Stimulated activated CD8-positive, alpha-beta memory T cell treated with anti-CD3 and anti-CD28 coated beads, Interleukin-2, amount 100 ng/mL, for 1 hour (primary cell): ENCODE results near the gene SNAP29.
A peak's percentile ranks its signal among the peaks of the same experiment; 100 is the strongest.
"Not testable (repeated sequence)": the region's sequence is repeated elsewhere in the genome, so short reads cannot be mapped to it uniquely, and the experiment has no call there.

Experiments used
- DNase-seq, 2 donors: peaks; one replicate each; pipeline ENCODE4 v3.0.0-alpha.2; 2020; ENCODE audit warnings: low read depth in 2 of 2

SNAP29 gene

DNA sequence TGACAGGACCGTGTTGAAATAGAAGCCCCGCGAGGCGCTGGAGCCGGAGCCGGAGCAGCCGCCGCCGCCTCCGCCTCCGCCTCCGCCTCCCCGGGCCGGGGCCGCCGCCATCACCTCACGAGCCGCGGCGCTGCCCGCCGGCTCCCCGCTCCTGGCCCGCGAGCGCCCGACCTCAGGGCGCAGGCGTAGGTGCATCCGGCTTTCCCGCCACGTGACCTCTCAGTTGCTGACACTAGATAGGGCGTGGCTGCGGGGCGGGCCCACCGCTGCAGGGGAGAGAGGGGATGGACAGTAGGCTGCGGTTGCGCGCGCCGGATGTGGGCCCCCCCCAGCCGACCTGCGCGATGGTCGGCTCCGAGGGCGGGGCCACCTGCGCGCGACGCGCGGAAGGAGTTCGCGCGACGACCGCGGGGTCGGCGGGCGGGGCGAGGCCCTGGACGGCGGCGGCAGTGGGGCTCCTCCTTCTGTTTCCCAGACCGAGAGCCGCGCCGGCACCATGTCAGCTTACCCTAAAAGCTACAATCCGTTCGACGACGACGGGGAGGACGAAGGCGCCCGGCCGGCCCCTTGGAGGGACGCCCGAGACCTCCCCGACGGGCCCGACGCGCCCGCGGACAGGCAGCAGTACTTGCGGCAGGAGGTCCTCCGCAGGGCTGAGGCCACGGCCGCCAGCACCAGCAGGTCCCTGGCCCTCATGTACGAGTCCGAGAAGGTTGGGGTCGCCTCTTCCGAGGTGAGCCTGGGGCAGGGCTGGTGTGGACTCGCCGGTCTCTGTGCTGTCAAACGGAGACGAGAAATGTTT is at the start of gene SNAP29, which contains the start of gene PI4KA:
TSS of gene SNAP29 (plus strand) at position 393 of the 802 bp plus-strand sequence. CDS start at position 497, 104 bp downstream.
TSS of gene PI4KA (minus strand) at position 197 of the 802 bp plus-strand sequence. CDS start at position 111, 86 bp downstream.
- DNase-seq, result peak; percentile 91 to 96

DNA sequence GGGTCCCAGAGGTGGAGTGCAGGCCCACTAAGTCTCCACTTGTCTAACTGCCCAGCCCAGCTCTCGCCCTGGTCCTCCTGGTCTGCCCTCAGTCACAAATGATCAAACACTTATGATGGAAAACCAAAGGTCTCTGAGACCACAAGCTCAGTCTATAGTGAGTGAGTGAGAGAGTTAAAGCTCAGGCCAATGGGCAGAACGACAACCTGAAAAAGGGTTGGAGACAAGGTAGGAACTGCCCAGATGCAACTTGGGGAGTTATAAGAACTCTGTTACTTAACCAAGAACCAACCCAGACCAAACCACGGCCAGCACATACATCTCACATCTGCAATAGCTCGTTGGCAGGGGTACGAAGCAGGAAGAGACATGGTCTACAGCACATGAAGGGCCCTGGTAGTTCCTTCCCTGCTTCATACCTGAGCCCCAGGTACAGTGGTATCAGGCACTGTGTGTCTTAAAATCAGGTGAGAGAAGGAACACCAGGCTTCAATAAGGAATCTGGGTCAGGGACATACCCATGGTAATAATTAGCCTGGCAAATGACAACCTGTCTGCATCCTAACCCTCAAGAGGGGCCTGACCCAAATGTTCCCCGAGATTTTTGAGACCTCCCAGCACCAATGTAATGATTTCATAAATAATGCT is 49.1 kb upstream of the SNAP29 start:
- no peak for DNase-seq

DNA sequence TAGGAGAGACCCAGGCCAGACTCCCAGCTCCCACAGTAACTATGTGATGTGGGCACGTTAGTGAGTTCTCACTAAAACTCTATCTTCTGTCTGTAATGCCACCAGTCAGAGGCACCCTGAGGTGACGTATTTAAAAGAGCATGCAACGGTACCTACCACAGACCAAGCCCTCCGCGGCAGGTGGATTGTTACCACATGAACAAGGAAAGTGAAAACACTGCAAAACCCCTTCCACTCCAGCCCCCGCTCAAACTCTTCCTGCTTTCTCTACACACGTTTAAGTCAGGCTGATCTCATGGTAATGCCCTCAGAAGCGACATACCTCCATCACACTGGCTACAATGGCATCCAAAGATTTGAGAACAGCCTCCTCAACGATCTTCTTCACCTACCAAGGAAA is 48.2 kb upstream of the SNAP29 start:
- no peak for DNase-seq

DNA sequence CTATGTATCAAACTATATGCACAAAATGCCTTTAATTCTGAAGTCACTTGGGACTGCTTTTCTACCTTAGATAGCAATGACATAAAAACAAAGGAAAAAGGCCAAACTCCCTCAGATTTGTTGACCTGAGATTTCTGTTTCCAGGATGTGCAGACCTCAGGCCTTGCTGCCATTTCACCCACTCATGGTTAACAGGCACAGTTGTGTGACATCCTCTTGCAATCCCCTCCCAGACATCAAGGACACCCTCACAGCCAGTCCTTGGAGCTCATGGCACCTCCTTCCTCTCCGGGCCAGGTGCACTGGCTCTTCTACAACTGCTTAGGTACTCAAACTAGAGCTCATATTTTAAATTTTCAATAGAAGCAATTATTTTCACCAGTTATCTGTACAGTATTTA is 47.6 kb upstream of the SNAP29 start:
- no peak for DNase-seq

DNA sequence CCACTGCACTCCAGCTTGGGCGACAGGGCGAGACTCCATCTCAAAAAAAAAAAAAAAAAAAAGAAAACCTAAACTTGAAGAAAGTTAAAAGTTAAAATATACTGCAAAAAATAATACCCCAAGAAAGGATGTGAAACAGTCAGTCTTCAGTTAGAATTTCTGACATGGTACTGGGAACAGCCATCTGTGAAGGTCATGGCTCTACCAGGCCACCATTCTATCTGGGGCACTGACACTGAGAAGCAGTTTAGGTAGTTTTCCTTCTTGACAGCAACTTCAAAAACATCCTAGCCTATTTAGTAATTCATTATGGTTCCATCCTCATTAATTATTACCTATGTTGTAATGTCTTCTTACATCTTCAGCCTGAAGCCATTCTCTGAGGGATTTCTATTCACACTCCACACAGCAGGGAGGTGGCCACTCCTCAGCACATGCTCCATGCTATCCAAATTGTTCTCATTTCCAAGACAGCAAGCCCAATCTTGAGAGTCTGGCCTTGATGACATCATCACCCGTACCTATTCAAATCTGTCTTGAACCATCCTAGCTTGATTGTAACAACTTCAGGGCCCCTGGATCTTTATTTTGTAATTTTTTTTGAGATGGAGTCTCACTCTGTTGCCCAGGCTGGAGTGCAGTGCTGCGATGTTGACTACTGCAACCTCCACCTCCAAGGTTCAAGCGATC is 46.7 kb upstream of the SNAP29 start:
- DNase-seq, result no peak

DNA sequence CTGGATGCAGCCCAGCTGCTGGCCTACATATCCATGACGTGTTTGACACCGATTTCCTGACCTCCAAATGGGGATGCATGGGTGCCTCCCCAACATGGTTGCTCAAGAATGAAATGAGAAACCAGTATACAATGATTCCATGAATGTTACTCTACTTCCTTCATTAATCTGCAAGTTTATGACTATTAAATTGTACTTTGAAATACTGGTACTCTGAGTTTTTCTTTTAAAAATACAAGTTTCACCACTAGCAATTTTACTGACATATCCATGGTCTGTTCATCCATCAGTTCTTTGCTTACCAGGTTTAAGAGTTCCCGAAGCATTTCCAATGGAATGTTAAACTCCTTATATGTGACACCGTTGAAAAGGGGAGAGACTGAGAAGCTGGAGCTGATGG is 45.8 kb upstream of the SNAP29 start:
- no peak for DNase-seq

DNA sequence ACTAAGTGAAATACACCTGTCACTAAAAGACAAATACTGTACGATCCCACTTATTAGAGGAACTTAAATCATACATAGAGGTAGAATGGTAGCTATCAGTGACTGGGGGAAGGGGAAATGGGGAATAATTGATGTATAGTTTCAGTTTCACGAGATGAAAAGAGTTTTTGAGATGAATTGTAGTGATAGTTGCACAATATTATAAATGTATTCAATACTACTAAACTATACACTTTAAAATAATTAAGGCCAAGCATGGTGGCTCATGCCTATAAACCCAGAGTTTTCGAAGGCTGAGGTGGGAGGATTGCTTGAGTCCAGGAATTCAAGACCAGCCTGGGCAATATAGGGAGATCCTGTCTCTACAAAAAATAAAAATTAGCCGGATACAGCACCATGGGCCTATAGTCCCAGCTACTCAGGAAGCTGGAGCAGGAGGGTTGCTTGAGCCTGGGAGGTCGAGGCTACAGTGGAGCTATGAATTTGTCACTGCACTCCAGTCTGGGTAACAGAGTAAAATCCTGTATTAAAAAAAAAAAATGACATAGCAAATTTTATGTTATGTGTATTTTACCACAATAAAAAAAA is 44.5 kb upstream of the SNAP29 start:
- no peak for DNase-seq

DNA sequence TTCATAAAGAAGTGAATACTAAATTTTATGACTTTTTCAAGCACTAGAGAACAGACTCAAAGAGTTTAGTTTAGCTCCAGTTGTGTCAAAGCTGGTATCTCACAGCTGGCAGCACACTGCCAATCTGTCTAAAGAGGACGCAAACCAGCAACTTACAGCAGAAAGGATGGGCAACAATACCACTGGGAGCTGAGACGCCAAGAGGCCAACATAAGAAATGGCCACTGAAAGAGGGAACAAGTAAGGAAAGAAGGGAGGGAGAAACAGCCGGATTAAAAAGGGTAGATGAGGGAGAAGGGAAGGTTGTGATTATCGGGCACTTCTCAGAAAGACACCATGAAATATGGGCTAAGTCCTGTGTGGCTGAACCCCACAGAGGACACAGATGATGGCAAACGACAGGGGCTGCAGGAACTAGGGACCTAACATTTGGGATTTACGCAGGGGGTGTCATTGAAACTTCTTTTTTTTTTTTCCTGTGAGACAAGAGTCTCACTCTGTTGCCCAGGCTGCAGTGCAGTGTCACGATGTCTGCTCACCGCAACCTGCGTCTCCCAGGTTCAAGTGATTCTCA is 43.2 kb upstream of the SNAP29 start:
- no peak for DNase-seq

DNA sequence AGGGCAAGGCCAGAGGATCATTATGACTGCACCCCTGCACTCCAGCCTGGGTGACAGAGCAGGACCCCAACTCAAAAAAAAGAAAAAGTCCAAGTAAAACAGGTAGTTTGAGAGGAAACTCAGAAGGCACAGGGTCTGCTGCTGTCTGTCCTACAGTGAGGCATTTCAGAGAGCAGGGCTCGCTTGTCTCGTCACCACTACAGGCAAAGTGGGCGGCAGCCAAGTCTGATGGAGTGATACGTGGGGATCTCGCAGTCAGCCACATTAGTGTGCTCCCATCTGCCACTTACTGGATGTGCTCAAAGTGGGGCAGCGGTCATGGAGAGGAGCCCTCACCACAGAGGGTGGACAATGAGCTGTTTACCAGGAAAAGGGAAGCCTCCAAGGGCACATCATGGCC is 42.2 kb upstream of the SNAP29 start:
- DNase-seq, result no peak

DNA sequence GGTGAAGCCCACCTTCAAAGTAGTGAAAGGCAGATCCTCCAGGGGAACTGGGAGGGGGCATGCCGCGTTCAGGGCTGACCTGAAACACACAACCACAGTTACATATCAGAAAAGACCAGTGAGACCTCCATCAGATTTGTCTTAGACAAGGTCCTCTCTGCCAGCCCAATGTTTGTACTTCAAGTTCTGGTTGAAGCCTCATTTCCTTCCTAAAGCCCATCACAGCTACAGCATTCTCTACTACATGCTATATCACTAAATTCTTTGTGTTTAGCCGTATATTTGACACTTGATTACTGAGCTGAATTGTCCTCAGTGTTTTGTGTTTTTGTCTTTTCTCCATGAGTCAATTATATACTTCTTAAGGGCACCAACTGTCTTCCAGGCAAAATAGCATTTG is 40.3 kb upstream of the SNAP29 start:
- no peak for DNase-seq

DNA sequence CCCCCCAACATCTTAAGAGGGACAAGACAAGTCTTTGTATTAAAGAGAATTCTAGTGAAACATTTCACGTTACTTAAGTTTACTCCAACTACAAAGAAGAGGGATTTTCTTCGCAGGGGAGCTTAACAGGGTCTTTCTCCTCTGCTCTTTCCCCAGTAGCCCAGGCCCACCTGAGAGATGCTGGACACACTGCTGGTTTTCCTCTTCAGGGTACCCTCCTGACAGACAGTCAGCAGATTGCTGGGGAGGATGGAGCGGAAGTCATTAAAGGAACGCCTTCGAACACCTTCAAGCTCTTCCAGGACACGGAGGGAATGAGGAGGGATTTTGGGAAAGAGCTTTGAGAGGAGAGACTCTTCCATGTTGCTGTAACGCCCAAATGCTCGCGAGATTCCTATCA is 39.3 kb upstream of the SNAP29 start:
- DNase-seq, result no peak

DNA sequence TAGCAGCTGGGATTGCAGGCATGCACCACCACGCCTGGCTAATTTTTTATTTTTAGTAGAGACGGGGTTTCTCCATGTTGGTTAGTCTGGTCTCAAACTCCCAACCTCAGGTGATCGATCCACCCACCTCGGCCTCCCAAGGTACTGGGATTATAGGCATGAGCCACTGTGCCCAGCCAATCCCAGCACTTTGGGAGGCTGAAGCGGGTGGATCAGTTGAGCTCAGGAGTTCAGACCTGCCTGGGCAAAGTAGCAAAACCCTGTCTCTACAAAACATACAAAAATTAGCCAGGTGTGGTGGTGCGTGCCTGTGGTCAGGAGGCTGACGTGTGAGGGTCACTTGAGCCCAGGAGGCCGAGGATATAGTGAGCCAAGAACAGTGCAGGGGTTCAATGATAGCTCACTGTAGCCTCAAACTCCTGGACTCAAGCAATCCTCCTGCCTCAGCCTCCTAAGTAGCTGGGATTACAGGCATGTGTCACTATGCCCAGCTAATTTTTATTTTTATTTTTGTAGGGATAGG is 37.0 kb upstream of the SNAP29 start:
- DNase-seq, result not testable (repeated sequence)

DNA sequence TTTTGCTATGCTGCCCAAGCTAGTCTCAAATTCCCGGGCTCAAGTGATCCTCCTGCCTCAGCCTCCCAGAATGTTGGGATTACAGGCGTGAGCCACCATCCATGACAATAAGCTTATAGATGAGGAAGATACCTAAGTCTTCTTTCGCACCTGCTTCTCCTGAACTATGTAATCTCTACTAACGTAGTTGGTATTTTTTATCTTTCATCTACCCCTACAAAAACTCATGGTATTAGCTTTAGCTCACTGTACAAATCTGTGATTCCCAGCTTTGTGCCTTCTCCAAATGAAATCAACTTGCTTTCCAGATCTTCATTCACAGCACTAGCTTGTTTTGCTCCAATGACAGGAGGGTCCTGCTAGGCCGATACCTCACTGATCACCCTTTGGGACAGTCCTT is 36.6 kb upstream of the SNAP29 start:
- DNase-seq, result no peak

DNA sequence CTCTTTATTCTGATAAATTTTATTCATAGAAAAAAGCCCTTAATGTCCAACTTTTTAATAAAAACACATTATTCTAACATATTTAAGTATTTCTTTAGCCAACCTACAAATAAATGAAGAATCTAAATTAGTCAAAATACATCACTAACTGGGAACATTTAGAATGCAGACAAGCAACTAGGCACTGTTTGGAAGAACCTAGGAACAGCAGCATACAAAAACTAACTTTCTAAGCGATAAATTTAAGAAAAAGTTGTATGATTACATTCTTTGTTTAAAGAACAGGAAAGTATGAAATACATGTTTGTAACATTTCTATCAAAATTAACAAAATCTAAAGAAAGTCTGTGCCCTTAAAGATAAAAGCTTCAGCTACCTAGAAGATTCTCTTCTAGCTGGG is 35.5 kb upstream of the SNAP29 start:
- DNase-seq, result no peak

DNA sequence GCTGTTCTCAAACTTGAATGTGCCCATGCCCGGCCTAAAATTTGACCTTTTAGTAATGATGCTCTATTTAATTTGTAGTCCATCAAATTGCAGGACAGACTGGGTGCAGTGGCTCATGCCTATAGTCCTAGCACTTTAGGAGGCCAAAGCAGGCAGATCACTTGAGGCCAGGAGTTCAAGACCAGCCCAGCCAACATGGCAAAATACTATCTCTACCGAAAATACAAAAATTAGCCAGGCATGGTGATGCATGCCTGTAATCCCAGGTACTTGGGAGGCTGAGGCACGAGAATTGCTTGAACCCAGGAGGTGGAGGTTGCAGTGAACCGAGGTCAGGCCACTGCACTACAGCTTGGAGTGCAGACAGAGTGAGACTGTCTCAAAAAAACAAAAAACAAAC is 33.6 kb upstream of the SNAP29 start:
- DNase-seq, result not testable (repeated sequence)

DNA sequence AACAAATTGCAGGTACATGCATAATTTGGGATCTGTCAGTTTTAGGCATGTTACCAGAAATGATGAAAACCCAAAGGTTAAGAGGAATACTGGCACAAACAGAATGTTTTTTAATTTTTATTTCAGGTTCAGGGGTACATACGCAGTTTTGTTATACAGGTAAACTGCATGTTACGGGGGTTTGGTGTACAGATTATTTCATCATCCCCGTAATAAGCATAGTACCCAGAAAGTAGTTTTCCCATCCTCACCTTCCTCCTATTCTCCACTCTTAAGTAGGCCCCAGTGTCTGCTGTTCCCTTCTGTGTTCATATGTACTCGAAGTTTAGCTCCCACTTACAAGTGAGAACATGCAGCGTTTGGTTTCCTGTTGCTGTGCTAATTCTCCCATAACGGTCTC is 33.2 kb upstream of the SNAP29 start:
- no peak for DNase-seq

DNA sequence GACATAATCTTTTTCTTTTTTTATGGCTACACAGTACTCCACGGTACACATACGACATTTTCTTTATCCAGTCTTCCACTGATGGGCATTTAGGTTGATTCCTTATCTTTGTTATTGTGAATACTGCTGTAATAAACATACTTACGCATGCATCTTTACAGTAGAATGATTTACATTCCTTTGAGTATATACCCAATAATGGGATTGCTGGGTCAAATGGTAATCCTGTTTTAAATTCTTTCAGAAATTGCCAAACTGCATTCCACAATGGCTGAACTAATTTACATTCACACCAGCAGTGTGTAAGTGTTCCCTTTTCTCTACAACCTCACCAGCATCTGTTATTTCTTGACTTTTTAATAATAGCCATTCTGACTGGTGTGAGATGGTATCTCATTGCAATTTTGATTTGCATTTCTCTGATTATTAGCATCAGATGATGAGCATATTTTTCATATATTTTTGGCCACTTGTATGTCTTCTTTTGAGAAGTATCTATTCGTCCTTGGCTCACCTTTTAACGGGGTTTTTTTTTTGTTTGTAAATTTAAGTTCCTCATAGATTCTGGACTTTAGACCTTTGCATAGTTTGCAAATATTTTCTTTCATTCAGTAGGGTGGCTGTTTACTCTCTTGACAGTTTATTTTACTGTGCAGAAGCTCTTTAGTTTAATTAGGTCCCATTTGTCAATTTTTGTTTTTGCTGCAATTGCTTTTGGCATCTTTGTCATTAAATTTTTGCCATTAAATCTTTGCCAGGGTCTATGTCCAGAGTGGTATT is 32.2 kb upstream of the SNAP29 start:
- not testable (repeated sequence) for DNase-seq

DNA sequence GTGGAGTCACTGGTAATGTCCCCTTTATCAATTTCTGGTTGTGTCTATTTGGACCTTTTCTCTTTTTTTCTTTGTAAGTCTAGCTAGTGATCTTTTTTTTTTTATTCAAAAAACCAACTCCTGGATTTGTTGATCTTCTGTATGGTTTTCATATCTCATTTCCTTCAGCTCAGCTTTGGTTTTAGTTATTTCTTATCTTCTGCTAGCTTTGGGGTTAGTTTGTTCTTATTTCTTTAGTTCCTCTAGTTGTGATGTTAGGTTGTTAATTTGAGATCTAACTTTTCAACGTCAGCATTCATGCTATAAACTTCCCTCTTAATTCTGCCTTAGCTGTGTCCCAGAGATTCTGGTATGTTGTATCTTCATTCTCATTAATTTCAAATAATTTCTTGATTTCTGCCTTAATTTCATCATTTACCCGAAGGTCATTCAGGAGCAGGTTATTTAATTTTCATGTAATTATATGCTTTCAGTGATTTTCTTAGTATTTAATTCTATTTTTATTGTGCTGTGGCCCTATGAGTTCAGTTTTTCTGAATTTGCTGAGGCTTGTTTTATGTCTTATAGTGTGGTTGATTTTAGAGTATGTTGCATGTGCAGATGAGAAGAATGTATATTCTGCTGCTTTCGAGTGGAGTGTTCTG is 29.2 kb upstream of the SNAP29 start:
- DNase-seq, result no peak

DNA sequence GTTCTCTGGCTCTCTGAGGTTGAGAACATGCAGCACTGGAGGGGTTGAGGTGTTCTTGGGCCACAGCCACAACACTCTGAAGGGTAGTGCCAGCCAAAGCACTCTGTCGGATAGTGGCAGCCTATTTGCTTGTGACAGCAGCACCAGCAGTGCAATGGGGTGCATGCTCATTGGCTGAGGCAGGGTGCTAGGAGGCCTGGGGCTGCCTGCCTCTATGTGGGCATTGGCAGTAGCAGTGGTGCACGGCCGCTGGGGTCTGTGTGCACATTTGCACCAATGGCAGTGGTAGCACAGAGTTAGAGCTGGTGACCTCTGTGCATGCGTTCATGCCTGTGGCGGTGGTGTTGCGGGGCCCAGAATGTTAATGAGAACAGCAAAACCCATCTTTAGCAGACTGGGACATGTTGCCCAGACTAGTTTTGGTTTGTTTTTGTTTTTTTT is 25.6 kb upstream of the SNAP29 start:
- no peak for DNase-seq

DNA sequence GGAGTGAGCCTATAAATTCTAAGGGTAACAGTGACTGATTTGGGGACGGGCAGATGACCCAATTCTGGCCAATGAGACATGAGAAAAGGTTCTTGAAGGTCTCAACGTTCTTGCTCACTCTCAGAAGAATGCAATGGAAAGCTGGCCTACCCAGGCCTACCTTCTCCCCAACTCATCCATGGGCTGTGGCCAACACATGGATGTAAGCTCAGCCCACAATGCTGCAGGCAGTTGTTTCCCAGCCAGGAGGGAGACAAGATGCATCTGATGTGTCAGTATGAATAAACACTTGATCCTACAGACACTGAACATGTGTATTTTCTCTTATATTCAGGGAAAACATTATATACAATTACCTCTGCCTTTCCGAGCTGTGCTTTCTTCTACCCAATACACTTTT is 24.6 kb upstream of the SNAP29 start:
- DNase-seq, result no peak
